ENCODE results near the gene STK25. TPM values are rescaled to one million over a fixed set of nuclear protein-coding genes. Genes with fewer than 3 reads are reported as not detected.

The STK25 gene
- total RNA-seq, 1 donor from 2014 or later, result 211 TPM

GRCh38 chr2:241491549-241492173, 16.7 kb downstream of the STK25 start:
- H4K20me1 ChIP-seq (ENCODE audit: insufficient read depth, low read length), result peaks cover 12% of the 10 kb centered on the region

GRCh38 chr2:241490825-241491506, 17.4 kb downstream of the STK25 start:
- Mint-ChIP-seq H3K27ac (ENCODE audit: unreplicated experiment) (peak overlapping the region; percentile 34), H3K27me3 (ENCODE audit: low read depth, unreplicated experiment) (no peaks in the 10 kb centered on the region), H3K4me1 (ENCODE audit: low read depth, unreplicated experiment) (no peaks in the 10 kb centered on the region), H3K9me3 (ENCODE audit: unreplicated experiment) (no peaks in the 10 kb centered on the region), H3K4me3 (ENCODE audit: unreplicated experiment) (no peak overlapping the region), H3K36me3 (ENCODE audit: low read depth, unreplicated experiment) (peaks cover 19% of the 10 kb centered on the region)
- no peak overlapping the region for H2AFZ ChIP-seq (ENCODE audit: low read depth, low read length)
- H3K4me1 ChIP-seq (ENCODE audit: insufficient read depth, low read length), result no peaks in the 10 kb centered on the region
- H3K36me3 ChIP-seq (ENCODE audit: insufficient read depth, low read length), result peaks cover 8% of the 10 kb centered on the region
- DNase-seq (ENCODE audit: low read depth) (no peak), FAIRE-seq (no peak)
- no peak overlapping the region for H3K4me2 ChIP-seq (ENCODE audit: low read length)
- no peaks in the 10 kb centered on the region for H3K79me2 ChIP-seq (ENCODE audit: insufficient read depth, low read length)
- no peaks in the 10 kb centered on the region for H3K27me3 ChIP-seq (ENCODE audit: insufficient read depth, low read length)
- peaks cover 14% of the 10 kb centered on the region for H4K20me1 ChIP-seq (ENCODE audit: insufficient read depth, low read length)
- H3K4me3 ChIP-seq (ENCODE audit: insufficient read depth, low read depth, low read length), result no peak overlapping the region
- TF ChIP-seq EZH2 (IDR thresholded peaks at IDR 0.05; ENCODE audit: insufficient read depth, low read length) (no peak), CTCF (IDR thresholded peaks at IDR 0.05; ENCODE audit: insufficient read depth, low read depth, low read length) (no peak)
- H3K9me3 ChIP-seq (ENCODE audit: insufficient read depth, low read depth, low read length), result no peaks in the 10 kb centered on the region
- no peak overlapping the region for H3K27ac ChIP-seq (ENCODE audit: low read depth, low read length)
- H3K9ac ChIP-seq (ENCODE audit: low read length), result no peak overlapping the region

More at GRCh38 chr2:241491549-241492173, 16.7 kb downstream of the STK25 start:
- TF ChIP-seq CTCF (IDR thresholded peaks at IDR 0.05; ENCODE audit: insufficient read depth, low read depth, low read length) (no peak), EZH2 (IDR thresholded peaks at IDR 0.05; ENCODE audit: insufficient read depth, low read length) (no peak)
- H3K27ac Mint-ChIP-seq (ENCODE audit: unreplicated experiment), result no peak overlapping the region
- FAIRE-seq (no peak), DNase-seq (ENCODE audit: low read depth) (no peak)
- Histone ChIP-seq H3K27me3 (ENCODE audit: insufficient read depth, low read length) (no peaks in the 10 kb centered on the region), H3K4me1 (ENCODE audit: insufficient read depth, low read length) (no peaks in the 10 kb centered on the region), H3K27ac (ENCODE audit: low read depth, low read length) (no peak overlapping the region), H2AFZ (ENCODE audit: low read depth, low read length) (no peak overlapping the region), H3K9ac (ENCODE audit: low read length) (no peak overlapping the region), H3K36me3 (ENCODE audit: insufficient read depth, low read length) (peaks cover 8% of the 10 kb centered on the region), H3K4me3 (ENCODE audit: insufficient read depth, low read depth, low read length) (no peak overlapping the region), H3K4me2 (ENCODE audit: low read length) (no peak overlapping the region), H3K9me3 (ENCODE audit: insufficient read depth, low read depth, low read length) (no peaks in the 10 kb centered on the region), H3K79me2 (ENCODE audit: insufficient read depth, low read length) (no peaks in the 10 kb centered on the region)
- no peak overlapping the region for H3K4me3 Mint-ChIP-seq (ENCODE audit: unreplicated experiment)
- no peaks in the 10 kb centered on the region for H3K4me1 Mint-ChIP-seq (ENCODE audit: low read depth, unreplicated experiment)
- H3K9me3 Mint-ChIP-seq (ENCODE audit: unreplicated experiment), result no peaks in the 10 kb centered on the region
- H3K27me3 Mint-ChIP-seq (ENCODE audit: low read depth, unreplicated experiment), result no peaks in the 10 kb centered on the region
- H3K36me3 Mint-ChIP-seq (ENCODE audit: low read depth, unreplicated experiment), result peaks cover 20% of the 10 kb centered on the region
